Osteoblast (primary cell): ENCODE data around the gene SCYGR3. TPM values are rescaled to one million over a fixed set of nuclear protein-coding genes. Genes with fewer than 3 reads are reported as not detected.
A peak's percentile ranks its signal among the peaks of the same experiment; 100 is the strongest.

Source experiments
- DNase-seq: peaks from one replicate; pipeline ENCODE4 v3.0.0; 2011; ENCODE audit warnings: low spot score, mixed read lengths; ENCODE audit not compliant: insufficient read length; ENCODE audit errors: missing footprints
- H2AFZ ChIP-seq: 2 replicates; pipeline ENCODE4 v1.6.0; 2011; ENCODE audit warnings: mild to moderate bottlenecking, low read length
- H3K27ac ChIP-seq: 2 replicates; pipeline ENCODE4 v1.5.1; 2011; ENCODE audit warnings: mild to moderate bottlenecking, low read depth, low read length, moderate library complexity
- H3K27me3 ChIP-seq: 2 replicates; pipeline ENCODE4 v1.6.0; 2012; ENCODE audit warnings: mild to moderate bottlenecking, control low read depth, inconsistent platforms, low read length, moderate library complexity; ENCODE audit not compliant: insufficient read depth
- H3K36me3 ChIP-seq: 2 replicates; pipeline ENCODE4 v1.5.1; 2011; ENCODE audit warnings: mild to moderate bottlenecking, low read length, control low read depth, moderate library complexity; ENCODE audit not compliant: insufficient read depth
- H3K4me1 ChIP-seq: 2 replicates; pipeline ENCODE4 v1.5.1; 2011; ENCODE audit warnings: mild to moderate bottlenecking, low read length, control low read depth, moderate library complexity; ENCODE audit not compliant: insufficient read depth
- H3K4me2 ChIP-seq: 2 replicates; pipeline ENCODE4 v1.6.0; 2011; ENCODE audit warnings: mild to moderate bottlenecking, low read length; ENCODE audit not compliant: insufficient read depth
- H3K4me3 ChIP-seq: fragments of 200-600 bp; sonication (generic); 3 replicates; pipeline ENCODE4 v1.5.1; 2012; ENCODE audit warnings: mild to moderate bottlenecking, low read length, inconsistent platforms; ENCODE audit not compliant: insufficient read depth
- H3K79me2 ChIP-seq: 2 replicates; pipeline ENCODE4 v1.6.0; 2012; ENCODE audit warnings: mild to moderate bottlenecking, low read length, control low read depth, inconsistent platforms; ENCODE audit not compliant: insufficient read depth
- H3K9me3 ChIP-seq: 2 replicates; pipeline ENCODE4 v1.5.1; 2011; ENCODE audit warnings: low read depth, low read length, control low read depth
- H4K20me1 ChIP-seq: 2 replicates; pipeline ENCODE4 v1.6.0; 2012; ENCODE audit warnings: mild to moderate bottlenecking, low read length, control low read depth; ENCODE audit not compliant: insufficient read depth
- total RNA-seq: library from RNA; depleted of rRNA; stranded (reverse); fragments of >200 nt; gene quantifications from 2 replicates; pipeline ENCODE4 v1.2.3, GENCODE V29; 2012
- TF ChIP-seq, protein P1 (sequence below): IDR thresholded peaks from 2 replicates; pipeline ENCODE4 v1.5.1; 2011; ENCODE audit warnings: mild to moderate bottlenecking, low read depth, low read length, moderate library complexity; ENCODE audit errors: extremely low read depth

Gene SCYGR3
- total RNA-seq, 1 donor = not detected

- H2AFZ ChIP-seq = peak overlapping the region; percentile 7
- H4K20me1 ChIP-seq = no peaks in the 10 kb centered on the region
- TF ChIP-seq, protein P1, sequence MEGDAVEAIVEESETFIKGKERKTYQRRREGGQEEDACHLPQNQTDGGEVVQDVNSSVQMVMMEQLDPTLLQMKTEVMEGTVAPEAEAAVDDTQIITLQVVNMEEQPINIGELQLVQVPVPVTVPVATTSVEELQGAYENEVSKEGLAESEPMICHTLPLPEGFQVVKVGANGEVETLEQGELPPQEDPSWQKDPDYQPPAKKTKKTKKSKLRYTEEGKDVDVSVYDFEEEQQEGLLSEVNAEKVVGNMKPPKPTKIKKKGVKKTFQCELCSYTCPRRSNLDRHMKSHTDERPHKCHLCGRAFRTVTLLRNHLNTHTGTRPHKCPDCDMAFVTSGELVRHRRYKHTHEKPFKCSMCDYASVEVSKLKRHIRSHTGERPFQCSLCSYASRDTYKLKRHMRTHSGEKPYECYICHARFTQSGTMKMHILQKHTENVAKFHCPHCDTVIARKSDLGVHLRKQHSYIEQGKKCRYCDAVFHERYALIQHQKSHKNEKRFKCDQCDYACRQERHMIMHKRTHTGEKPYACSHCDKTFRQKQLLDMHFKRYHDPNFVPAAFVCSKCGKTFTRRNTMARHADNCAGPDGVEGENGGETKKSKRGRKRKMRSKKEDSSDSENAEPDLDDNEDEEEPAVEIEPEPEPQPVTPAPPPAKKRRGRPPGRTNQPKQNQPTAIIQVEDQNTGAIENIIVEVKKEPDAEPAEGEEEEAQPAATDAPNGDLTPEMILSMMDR = no peak
- no peak overlapping the region for H3K4me2 ChIP-seq
- H3K27me3 ChIP-seq = no peaks in the 10 kb centered on the region
- no peaks in the 10 kb centered on the region for H3K4me1 ChIP-seq
- no peaks in the 10 kb centered on the region for H3K79me2 ChIP-seq
- no peaks in the 10 kb centered on the region for H3K9me3 ChIP-seq
- no peak overlapping the region for H3K27ac ChIP-seq
- H3K4me3 ChIP-seq = no peak overlapping the region
- H3K36me3 ChIP-seq = no peaks in the 10 kb centered on the region
- no peak for DNase-seq
Observed at GRCh38 chr2:227629435-227629834, 14.8 kb upstream of the SCYGR3 start.

- H3K79me2 ChIP-seq = no peaks in the 10 kb centered on the region
- no peaks in the 10 kb centered on the region for H3K27me3 ChIP-seq
- TF ChIP-seq, protein P1 = no peak
- H4K20me1 ChIP-seq = no peaks in the 10 kb centered on the region
- no peak overlapping the region for H3K27ac ChIP-seq
- no peak overlapping the region for H2AFZ ChIP-seq
- H3K4me2 ChIP-seq = no peak overlapping the region
- no peak for DNase-seq
- H3K4me3 ChIP-seq = no peak overlapping the region
- H3K9me3 ChIP-seq = no peaks in the 10 kb centered on the region
- H3K4me1 ChIP-seq = peaks cover 10% of the 10 kb centered on the region
- no peaks in the 10 kb centered on the region for H3K36me3 ChIP-seq
Observed at GRCh38 chr2:227627769-227628168, 13.1 kb upstream of the SCYGR3 start.

DNA sequence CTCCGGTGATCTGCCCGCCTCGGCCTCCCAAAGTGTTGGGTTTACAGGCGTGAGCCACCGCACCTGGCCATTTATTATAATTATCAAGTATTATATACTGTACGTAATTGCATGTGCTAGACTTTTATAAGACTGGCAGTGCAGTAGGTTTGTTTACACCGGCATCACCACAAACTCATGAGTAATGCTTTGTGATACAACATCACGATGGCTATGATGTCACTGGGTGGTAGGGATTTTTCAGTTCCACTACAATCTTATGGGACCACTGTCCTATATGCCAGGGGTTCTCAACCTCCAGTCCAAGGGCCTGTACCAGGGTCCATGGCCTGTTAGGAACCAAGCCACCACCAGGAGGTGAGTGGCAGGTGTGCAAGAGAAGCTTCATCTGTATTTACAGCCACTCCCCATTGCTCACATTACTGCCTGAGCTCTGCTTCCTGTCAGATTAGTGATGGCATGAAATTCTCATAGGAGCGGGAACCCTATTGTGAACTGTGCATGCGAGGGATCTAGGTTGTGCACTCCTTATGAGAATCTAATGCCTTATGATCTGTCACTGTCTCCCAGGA, 12.0 kb upstream of the SCYGR3 start:
- H3K79me2 ChIP-seq = no peaks in the 10 kb centered on the region
- no peak overlapping the region for H3K4me3 ChIP-seq
- H3K36me3 ChIP-seq = no peaks in the 10 kb centered on the region
- H2AFZ ChIP-seq = no peak overlapping the region
- H3K4me2 ChIP-seq = no peak overlapping the region
- H3K9me3 ChIP-seq = no peaks in the 10 kb centered on the region
- H3K27ac ChIP-seq = no peak overlapping the region
- H3K27me3 ChIP-seq = no peaks in the 10 kb centered on the region
- DNase-seq = no peak
- H4K20me1 ChIP-seq = no peaks in the 10 kb centered on the region
- TF ChIP-seq, protein P1 = no peak
- peaks cover 10% of the 10 kb centered on the region for H3K4me1 ChIP-seq

DNA sequence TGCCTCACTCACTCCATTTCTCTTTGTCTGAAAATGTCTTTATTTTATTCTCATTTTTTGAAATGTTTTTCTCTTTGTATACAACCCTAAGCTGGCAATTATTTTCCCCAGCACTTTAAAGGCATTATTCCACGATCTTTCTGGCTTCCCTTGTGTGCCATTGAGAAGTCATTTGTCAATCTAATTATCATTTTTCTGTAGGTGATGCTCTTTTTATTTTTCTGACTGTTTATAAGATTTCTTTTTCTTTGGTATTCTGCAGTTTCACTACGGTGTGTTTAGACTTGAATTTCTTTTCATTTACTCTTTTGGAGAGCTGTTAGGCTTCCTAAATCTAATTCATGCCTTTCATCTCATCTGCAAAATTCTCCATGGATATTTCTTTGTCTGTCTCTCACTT, 10.8 kb upstream of the SCYGR3 start:
- Histone ChIP-seq H3K36me3 (no peaks in the 10 kb centered on the region), H3K79me2 (no peaks in the 10 kb centered on the region), H3K27ac (no peak overlapping the region), H3K4me3 (no peak overlapping the region), H3K27me3 (no peaks in the 10 kb centered on the region), H4K20me1 (no peaks in the 10 kb centered on the region), H3K4me1 (peaks cover 10% of the 10 kb centered on the region), H2AFZ (peak overlapping the region; percentile 51), H3K4me2 (no peak overlapping the region), H3K9me3 (no peaks in the 10 kb centered on the region)
- TF ChIP-seq, protein P1 = no peak
- no peak for DNase-seq
